Keratinocyte (primary cell): ENCODE results near the gene TXNRD2. TPM values are rescaled to one million over a fixed set of nuclear protein-coding genes. Genes with fewer than 3 reads are reported as not detected.

Experiments
- DNase-seq: peaks from one replicate; pipeline ENCODE4 v3.0.0-alpha.2; 2011; ENCODE audit warnings: low read depth, missing footprints, low spot score
- FAIRE-seq: peaks from 2 replicates; lab custom pipeline; 2011; peaks lifted over from hg19 to GRCh38; lab: Jason Lieb, UNC
- H2AFZ ChIP-seq: 2 replicates; pipeline ENCODE4 v1.6.0; 2012; ENCODE audit warnings: low read length, control low read depth, inconsistent platforms; ENCODE audit not compliant: control insufficient read depth
- H3K27ac ChIP-seq: 2 replicates; pipeline ENCODE4 v1.5.1; 2011; ENCODE audit warnings: low read length; ENCODE audit not compliant: control insufficient read depth, insufficient read depth
- H3K27me3 ChIP-seq: 3 replicates; pipeline ENCODE4 v1.6.0; 2011; ENCODE audit warnings: low read length; ENCODE audit not compliant: control insufficient read depth, insufficient read depth; ENCODE audit errors: extremely low read depth
- H3K36me3 ChIP-seq, 2 experiments: 2 replicates in 1 of 2; 3 replicates in 1 of 2; pipeline ENCODE4 v1.5.1; 2011; ENCODE audit warnings: low read length in 2 of 2, mild to moderate bottlenecking in 1 of 2; ENCODE audit not compliant: control insufficient read depth in 2 of 2, insufficient read depth in 2 of 2; ENCODE audit errors: extremely low read depth in 1 of 2
- H3K4me1 ChIP-seq: 3 replicates; pipeline ENCODE4 v1.5.1; 2011; ENCODE audit warnings: low read length; ENCODE audit not compliant: control insufficient read depth, insufficient read depth; ENCODE audit errors: extremely low read depth
- H3K4me2 ChIP-seq: 3 replicates; pipeline ENCODE4 v1.6.0; 2011; ENCODE audit warnings: low read depth, low read length; ENCODE audit not compliant: control insufficient read depth, insufficient read depth; ENCODE audit errors: extremely low read depth
- H3K4me3 ChIP-seq, 3 experiments: fragments of 200-600 bp in 1 of 3; sonication (generic) in 1 of 3; 2 replicates in 2 of 3; 3 replicates in 1 of 3; pipeline ENCODE4 v1.5.1; 2011 to 2016; ENCODE audit warnings: low read length in 3 of 3, mild to moderate bottlenecking in 3 of 3, control low read depth in 2 of 3, inconsistent platforms in 1 of 3, low read depth in 1 of 3, mixed read lengths in 1 of 3, mixed run types in 1 of 3, moderate library complexity in 1 of 3; ENCODE audit not compliant: control insufficient read depth in 2 of 3, insufficient read depth in 2 of 3; ENCODE audit errors: extremely low read depth in 1 of 3
- H3K79me2 ChIP-seq: 2 replicates; pipeline ENCODE4 v1.6.0; 2012; ENCODE audit warnings: low read length; ENCODE audit not compliant: control insufficient read depth, insufficient read depth
- H3K9ac ChIP-seq: 3 replicates; pipeline ENCODE4 v1.6.0; 2011; ENCODE audit warnings: low read length; ENCODE audit not compliant: control insufficient read depth, insufficient read depth; ENCODE audit errors: extremely low read depth
- H3K9me1 ChIP-seq: 3 replicates; pipeline ENCODE4 v1.6.0; 2011; ENCODE audit warnings: low read length; ENCODE audit not compliant: control insufficient read depth, insufficient read depth; ENCODE audit errors: extremely low read depth
- H3K9me3 ChIP-seq: 2 replicates; pipeline ENCODE4 v1.5.1; 2012; ENCODE audit warnings: low read depth, low read length; ENCODE audit not compliant: control insufficient read depth
- H4K20me1 ChIP-seq: 3 replicates; pipeline ENCODE4 v1.6.0; 2011; ENCODE audit warnings: low read length; ENCODE audit not compliant: control insufficient read depth, insufficient read depth; ENCODE audit errors: extremely low read depth
- EZH2 ChIP-seq: IDR thresholded peaks from one replicate; pipeline ENCODE4 v1.6.1; 2012; ENCODE audit warnings: inconsistent platforms, mild to moderate bottlenecking, low read length, moderate library complexity
- dilution Hi-C: fragments of 300-500 bp; cut with MboI; formaldehyde crosslinking; loops from one replicate; pipeline ENCODE4 v1.7.0; 2020; ENCODE audit warnings: low sequenced_read_pairs; ENCODE audit not compliant: extremely low pct_ligation_motif_present
- polyA plus RNA-seq, 5 experiments: library from polyadenylated mRNA; depleted of rRNA in 3 of 5; stranded (reverse) in 3 of 5; stranded (forward) in 1 of 5; unstranded in 1 of 5; fragments of >200 nt; gene quantifications; 1 replicate in 1 of 5; 2 replicates in 3 of 5; 3 replicates in 1 of 5; pipeline versions ENCODE4 v1.2.1 to v1.2.3, GENCODE V29; 2011 to 2012; ENCODE audit warnings: missing spikeins in 2 of 5, low read depth in 1 of 5, low replicate concordance in 1 of 5
- TF ChIP-seq, protein P1 (sequence below), 3 experiments: IDR thresholded peaks in 1 of 3; conservative IDR thresholded peaks in 1 of 3; optimal IDR thresholded peaks in 1 of 3; 2 replicates in 2 of 3; 3 replicates in 1 of 3; pipeline versions ENCODE3 to v1.5.1; 2011; ENCODE audit warnings: low read length in 3 of 3, mild to moderate bottlenecking in 3 of 3, moderate library complexity in 2 of 3, control low read depth in 1 of 3, inconsistent platforms in 1 of 3; ENCODE audit not compliant: insufficient read depth in 2 of 3; ENCODE audit errors: extremely low read depth in 1 of 3

TXNRD2 gene
- polyA plus RNA-seq, 1 donor (not counting 4 experiments of a cell fraction or from before 2014, with no cell fraction given): 16.0 TPM

DNA sequence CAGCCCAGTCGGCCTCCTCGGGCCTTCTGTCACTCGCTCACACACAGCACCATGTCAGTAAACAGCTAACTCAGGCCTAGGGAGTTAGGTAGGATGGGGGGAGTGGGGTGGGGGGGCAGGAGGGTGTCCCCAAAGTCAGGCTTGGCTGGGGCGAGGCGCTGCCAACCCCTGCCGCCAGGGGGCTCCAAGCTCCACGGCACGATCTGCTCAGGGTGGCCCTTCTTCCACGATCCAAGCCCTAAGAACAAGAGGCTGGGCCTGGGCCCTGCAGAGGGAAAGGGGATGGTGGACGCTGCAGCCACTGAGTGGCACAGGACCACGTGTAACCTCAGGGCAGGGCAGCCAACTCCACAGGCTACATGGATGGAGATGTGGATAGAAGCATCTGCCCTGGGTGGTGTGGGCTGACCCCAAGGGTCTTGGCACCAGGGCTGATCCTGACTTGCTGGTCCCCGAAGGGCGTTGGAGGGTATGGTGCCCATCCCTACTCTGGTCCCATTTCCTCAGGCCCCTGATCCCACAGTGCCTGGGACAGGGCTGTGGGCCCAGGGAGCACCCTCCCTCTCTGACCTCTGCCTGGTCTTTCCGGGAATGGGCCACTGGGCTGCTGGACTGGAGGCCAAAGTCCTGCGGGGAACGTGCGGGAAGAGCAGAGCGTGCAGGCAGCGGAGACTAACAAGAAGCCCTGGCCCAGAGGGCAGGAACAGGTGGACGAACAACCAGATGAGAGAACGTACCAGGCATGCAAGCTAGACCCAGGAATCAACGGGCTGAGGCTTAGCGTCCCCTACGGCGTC, 29.1 kb upstream of the TXNRD2 start:
- FAIRE-seq: peak; percentile 13
- dilution Hi-C loops: no loop called here
- H3K4me2 ChIP-seq: no peak overlapping the region

DNA sequence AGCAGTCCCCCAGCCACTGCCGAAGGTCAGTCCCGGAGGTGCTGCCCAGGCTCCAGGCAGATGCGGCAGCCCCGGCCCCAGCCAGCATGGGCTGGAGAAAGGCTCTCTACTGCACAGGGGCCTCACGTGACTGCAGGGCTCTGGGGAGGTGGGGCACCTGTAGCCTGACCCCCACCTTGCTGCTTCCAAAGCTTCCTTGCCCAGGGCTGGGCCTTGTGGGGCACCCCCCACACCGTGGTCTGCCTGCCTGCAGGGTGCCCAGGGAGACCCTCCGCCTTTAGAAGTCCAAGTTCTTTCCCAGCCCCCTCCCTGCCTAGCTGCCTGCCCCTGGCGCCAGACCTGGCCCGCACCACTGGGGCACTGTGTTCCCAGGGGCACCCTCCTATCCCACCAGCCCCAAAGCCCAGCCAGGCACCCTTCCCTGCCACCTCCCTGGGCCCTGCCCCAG, 28.4 kb upstream of the TXNRD2 start:
- TF ChIP-seq EZH2: no peak
- no peak for DNase-seq
- Histone ChIP-seq H4K20me1 (peaks cover 3% of the 10 kb centered on the region), H3K4me1 (peaks cover 6% of the 10 kb centered on the region), H2AFZ (no peak overlapping the region), H3K9ac (no peak overlapping the region), H3K9me3 (no peaks in the 10 kb centered on the region), H3K36me3 (peaks cover 12 to 25% of the 10 kb centered on the region in 2 experiments), H3K4me2 (no peak overlapping the region), H3K79me2 (no peaks in the 10 kb centered on the region), H3K9me1 (no peaks in the 10 kb centered on the region), H3K27me3 (no peaks in the 10 kb centered on the region), H3K4me3 (no peak overlapping the region), H3K27ac (no peak overlapping the region)
- dilution Hi-C loops: no loop called here
- FAIRE-seq: no peak

More for the DNA sequence above, 29.1 kb upstream of the TXNRD2 start:
- Histone ChIP-seq H4K20me1 (peaks cover 5% of the 10 kb centered on the region), H3K79me2 (no peaks in the 10 kb centered on the region), H3K9me1 (no peaks in the 10 kb centered on the region), H3K27me3 (no peaks in the 10 kb centered on the region), H3K27ac (no peak overlapping the region), H3K9ac (no peak overlapping the region), H2AFZ (no peak overlapping the region), H3K4me3 (no peak overlapping the region), H3K36me3 (peaks cover 12 to 25% of the 10 kb centered on the region in 2 experiments), H3K4me1 (peaks cover 13% of the 10 kb centered on the region), H3K9me3 (no peaks in the 10 kb centered on the region)
- no peak for DNase-seq
- TF ChIP-seq EZH2: no peak
- TF ChIP-seq, protein P1, sequence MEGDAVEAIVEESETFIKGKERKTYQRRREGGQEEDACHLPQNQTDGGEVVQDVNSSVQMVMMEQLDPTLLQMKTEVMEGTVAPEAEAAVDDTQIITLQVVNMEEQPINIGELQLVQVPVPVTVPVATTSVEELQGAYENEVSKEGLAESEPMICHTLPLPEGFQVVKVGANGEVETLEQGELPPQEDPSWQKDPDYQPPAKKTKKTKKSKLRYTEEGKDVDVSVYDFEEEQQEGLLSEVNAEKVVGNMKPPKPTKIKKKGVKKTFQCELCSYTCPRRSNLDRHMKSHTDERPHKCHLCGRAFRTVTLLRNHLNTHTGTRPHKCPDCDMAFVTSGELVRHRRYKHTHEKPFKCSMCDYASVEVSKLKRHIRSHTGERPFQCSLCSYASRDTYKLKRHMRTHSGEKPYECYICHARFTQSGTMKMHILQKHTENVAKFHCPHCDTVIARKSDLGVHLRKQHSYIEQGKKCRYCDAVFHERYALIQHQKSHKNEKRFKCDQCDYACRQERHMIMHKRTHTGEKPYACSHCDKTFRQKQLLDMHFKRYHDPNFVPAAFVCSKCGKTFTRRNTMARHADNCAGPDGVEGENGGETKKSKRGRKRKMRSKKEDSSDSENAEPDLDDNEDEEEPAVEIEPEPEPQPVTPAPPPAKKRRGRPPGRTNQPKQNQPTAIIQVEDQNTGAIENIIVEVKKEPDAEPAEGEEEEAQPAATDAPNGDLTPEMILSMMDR (optimal IDR thresholded peaks at IDR 0.05 in 1 of 3, IDR thresholded peaks at IDR 0.05 in 1 of 3, conservative IDR thresholded peaks at IDR 0.05 in 1 of 3; ENCODE audit: extremely low read depth in 1 of 3, insufficient read depth in 2 of 3, low read length in 3 of 3): peak; percentile 75 to 99 (median 97)
